ENCODE measurements around the gene PCMTD2. TPM values are rescaled to one million over a fixed set of nuclear protein-coding genes. Genes with fewer than 3 reads are reported as not detected.

PCMTD2 gene
- polyA plus RNA-seq (2013): 80.4 TPM

DNA sequence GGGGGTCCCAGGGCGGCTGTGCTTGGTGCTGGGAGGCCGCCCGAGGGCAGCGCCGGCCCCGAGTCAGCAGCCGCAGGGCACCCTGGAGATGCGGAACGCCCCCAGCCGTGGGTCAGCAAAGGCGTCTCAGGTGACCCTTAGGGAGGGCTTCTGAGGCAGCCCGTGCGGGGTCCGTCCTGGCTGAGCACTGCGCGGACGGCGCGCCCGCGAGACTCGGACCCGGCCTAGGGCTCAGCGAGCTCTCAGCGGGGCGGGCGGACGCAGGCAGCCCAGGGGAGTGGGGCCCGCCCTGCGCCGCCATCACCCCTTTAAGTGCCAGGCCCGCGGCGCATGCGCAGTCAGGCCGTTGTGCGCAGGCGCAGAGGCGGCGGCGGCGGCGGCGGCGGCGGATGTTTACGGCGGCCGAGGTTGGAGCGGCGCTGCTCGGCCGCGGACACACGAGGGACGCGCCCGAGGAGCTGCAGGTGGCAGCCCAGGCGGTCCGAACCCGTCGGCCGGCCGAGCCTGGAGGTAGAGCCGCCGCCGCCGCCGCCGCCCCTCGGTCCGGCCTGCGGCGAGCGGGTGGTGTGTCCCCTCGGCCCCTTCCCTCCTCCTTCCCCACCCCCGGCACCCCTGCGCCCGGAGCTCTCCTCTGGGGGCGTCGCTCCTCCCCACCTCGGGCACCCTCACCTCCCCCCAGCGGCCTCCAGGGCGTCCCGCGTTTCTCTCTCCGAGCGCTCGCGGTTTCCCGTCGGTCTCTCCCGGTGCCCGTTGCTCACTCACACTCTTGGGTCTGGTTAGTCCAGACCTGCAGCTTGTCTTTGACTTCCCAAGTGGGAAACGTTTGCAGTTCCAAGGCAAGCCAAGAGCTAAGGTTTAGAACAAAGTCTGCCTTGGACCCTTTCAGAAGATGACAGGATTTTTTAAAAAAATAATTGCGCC, at the start of gene PCMTD2:
PCMTD2 (plus strand) TSS at position 388 of the 921 bp plus-strand sequence. CDS start 4,218 bp downstream, outside the sequence.
- CTCF ChIA-PET: interaction anchor here (1.2 kb wide), 2 partner anchors 9 to 27 kb away, joined by 3 read pairs; no protein-coding TSS in a partner anchor

GRCh38 chr20:64206614-64207013, 48.9 kb upstream of the PCMTD2 start:
- ChIA-PET POLR2A (no interaction called here), CTCF (no interaction called here)
- no peak overlapping the region for H3K4me3 ChIP-seq (ENCODE audit: control insufficient read depth in 1 of 7, extremely low read depth in 1 of 7, insufficient read depth in 4 of 7, low read depth in 2 of 7, low read length in 6 of 7)
- peaks cover 0 to 7% (median 0%) of the 10 kb centered on the region in 5 experiments for H3K9me3 ChIP-seq (ENCODE audit: control extremely low read depth in 1 of 5, control insufficient read depth in 4 of 5, insufficient read depth in 2 of 5, low read depth in 1 of 5, low read length in 4 of 5)
- whole genome bisulfite sequencing (ENCODE audit: insufficient coverage): 94% methylated on average over 5 of the region's 8 CpGs
- no peak for DNase-seq
- H3K27ac ChIP-seq (ENCODE audit: insufficient read depth in 1 of 2, low read depth in 1 of 2, low read length in 2 of 2, poor library complexity in 1 of 2, severe bottlenecking in 2 of 2): no peak overlapping the region
- H3K4me1 ChIP-seq (ENCODE audit: control extremely low read depth in 1 of 4, control insufficient read depth in 4 of 4, insufficient read depth in 4 of 4, low read length in 3 of 4): no peaks in the 10 kb centered on the region
- H3K36me3 ChIP-seq (ENCODE audit: control insufficient read depth in 4 of 4, insufficient read depth in 4 of 4, low read length in 3 of 4): no peaks in the 10 kb centered on the region
- no peaks in the 10 kb centered on the region for H3K27me3 ChIP-seq (replicated peaks in 2 of 5; ENCODE audit: control insufficient read depth in 4 of 5, insufficient read depth in 5 of 5, low read length in 4 of 5)

More for the DNA sequence above, at the start of gene PCMTD2:
- POLR2A ChIA-PET: no interaction called here
- 0% methylated on average over 69 of the region's 96 CpGs for WGBS (ENCODE audit: insufficient coverage)
- Histone ChIP-seq H3K4me3 (ENCODE audit: control insufficient read depth in 1 of 7, extremely low read depth in 1 of 7, insufficient read depth in 4 of 7, low read depth in 2 of 7, low read length in 6 of 7) (peak within 1 kb of the TSS; percentile 60 to 90 (median 81)), H3K27me3 (replicated peaks in 2 of 5; ENCODE audit: control insufficient read depth in 4 of 5, insufficient read depth in 5 of 5, low read length in 4 of 5) (peaks cover 0 to 5% (median 0%) of the 10 kb centered on the region in 5 experiments), H3K27ac (ENCODE audit: insufficient read depth in 1 of 2, low read depth in 1 of 2, low read length in 2 of 2, poor library complexity in 1 of 2, severe bottlenecking in 2 of 2) (peak within 1 kb of the TSS; percentile 4 to 73), H3K4me1 (ENCODE audit: control extremely low read depth in 1 of 4, control insufficient read depth in 4 of 4, insufficient read depth in 4 of 4, low read length in 3 of 4) (peaks cover 4 to 27% (median 19%) of the 10 kb centered on the region in 4 experiments), H3K9me3 (ENCODE audit: control extremely low read depth in 1 of 5, control insufficient read depth in 4 of 5, insufficient read depth in 2 of 5, low read depth in 1 of 5, low read length in 4 of 5) (no peaks in the 10 kb centered on the region), H3K36me3 (ENCODE audit: control insufficient read depth in 4 of 4, insufficient read depth in 4 of 4, low read length in 3 of 4) (peaks cover 0 to 5% (median 0%) of the 10 kb centered on the region in 4 experiments)
- DNase-seq: peak; percentile 70 to 89 (median 84)

GRCh38 chr20:64207641-64208590, 47.6 kb upstream of the PCMTD2 start:
- Histone ChIP-seq H3K27ac (ENCODE audit: insufficient read depth in 1 of 2, low read depth in 1 of 2, low read length in 2 of 2, poor library complexity in 1 of 2, severe bottlenecking in 2 of 2) (no peak overlapping the region), H3K4me1 (ENCODE audit: control extremely low read depth in 1 of 4, control insufficient read depth in 4 of 4, insufficient read depth in 4 of 4, low read length in 3 of 4) (no peaks in the 10 kb centered on the region), H3K27me3 (replicated peaks in 2 of 5; ENCODE audit: control insufficient read depth in 4 of 5, insufficient read depth in 5 of 5, low read length in 4 of 5) (no peaks in the 10 kb centered on the region), H3K9me3 (ENCODE audit: control extremely low read depth in 1 of 5, control insufficient read depth in 4 of 5, insufficient read depth in 2 of 5, low read depth in 1 of 5, low read length in 4 of 5) (no peaks in the 10 kb centered on the region), H3K36me3 (ENCODE audit: control insufficient read depth in 4 of 4, insufficient read depth in 4 of 4, low read length in 3 of 4) (no peaks in the 10 kb centered on the region), H3K4me3 (ENCODE audit: control insufficient read depth in 1 of 7, extremely low read depth in 1 of 7, insufficient read depth in 4 of 7, low read depth in 2 of 7, low read length in 6 of 7) (no peak overlapping the region)
- CTCF ChIA-PET: no interaction called here
- WGBS (ENCODE audit: insufficient coverage): 98% methylated on average over 19 of the region's 25 CpGs
- POLR2A ChIA-PET: no interaction called here
- no peak for DNase-seq

DNA sequence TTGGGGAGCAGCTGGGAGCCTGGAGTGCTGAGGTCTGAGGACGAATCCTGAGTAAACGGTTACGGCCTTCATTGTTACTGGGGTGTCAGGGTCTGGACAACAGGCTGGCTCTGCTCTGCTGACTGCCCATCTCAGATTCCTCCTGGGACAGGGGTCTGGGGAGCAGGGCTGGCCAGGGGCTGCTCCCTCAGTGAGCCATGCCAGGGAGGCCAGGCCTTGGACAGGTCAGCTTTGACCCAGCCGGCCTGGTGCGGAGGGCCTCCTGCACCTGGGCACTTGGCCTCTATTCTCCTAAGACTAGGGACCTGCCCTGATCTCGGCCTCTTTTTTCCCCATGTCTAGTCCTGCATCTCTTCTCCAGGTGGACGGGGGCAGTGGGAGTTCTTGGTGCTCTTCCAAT, 46.4 kb upstream of the PCMTD2 start:
- ChIA-PET CTCF (no interaction called here), POLR2A (no interaction called here)
- no peak overlapping the region for H3K4me3 ChIP-seq (ENCODE audit: control insufficient read depth in 1 of 7, extremely low read depth in 1 of 7, insufficient read depth in 4 of 7, low read depth in 2 of 7, low read length in 6 of 7)

DNA sequence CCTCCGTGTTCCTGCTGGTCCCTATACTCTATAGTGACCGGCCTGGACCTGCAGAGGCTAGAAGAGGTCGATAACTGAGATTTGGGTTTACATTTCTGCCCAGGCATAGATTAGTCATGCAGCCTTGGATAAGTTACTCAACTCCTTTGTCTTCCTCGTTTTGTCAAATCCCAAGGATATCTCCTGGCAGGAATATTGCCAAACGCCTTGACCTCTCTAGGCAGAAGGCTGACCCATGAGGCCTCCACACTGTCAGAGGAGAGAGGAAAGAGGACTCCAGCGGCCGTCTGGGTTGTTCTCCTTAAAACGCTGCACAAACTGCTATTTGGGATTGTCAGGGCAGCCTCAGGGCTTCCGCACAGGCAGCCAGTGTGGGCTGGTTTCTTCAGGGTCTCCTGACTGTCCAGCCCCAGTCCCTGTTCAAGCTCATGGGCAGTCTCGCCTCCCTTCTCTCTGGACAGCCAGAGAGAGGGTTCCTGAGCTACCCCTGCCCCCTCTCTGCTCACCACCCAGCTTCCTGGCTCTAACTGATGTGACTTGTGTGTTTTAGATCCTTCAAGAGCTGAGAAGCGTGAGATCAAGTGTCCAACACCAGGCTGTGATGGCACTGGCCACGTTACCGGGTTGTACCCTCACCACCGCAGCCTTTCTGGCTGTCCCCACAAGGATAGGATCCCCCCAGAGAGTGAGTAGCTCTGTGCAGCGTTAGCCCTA, 44.7 kb upstream of the PCMTD2 start:
- POLR2A ChIA-PET: no interaction called here
- no peak for DNase-seq
- Histone ChIP-seq H3K4me1 (ENCODE audit: control extremely low read depth in 1 of 4, control insufficient read depth in 4 of 4, insufficient read depth in 4 of 4, low read length in 3 of 4) (peaks cover 0 to 11% (median 3%) of the 10 kb centered on the region in 4 experiments), H3K9me3 (ENCODE audit: control extremely low read depth in 1 of 5, control insufficient read depth in 4 of 5, insufficient read depth in 2 of 5, low read depth in 1 of 5, low read length in 4 of 5) (no peaks in the 10 kb centered on the region), H3K27me3 (replicated peaks in 2 of 5; ENCODE audit: control insufficient read depth in 4 of 5, insufficient read depth in 5 of 5, low read length in 4 of 5) (no peaks in the 10 kb centered on the region), H3K36me3 (ENCODE audit: control insufficient read depth in 4 of 4, insufficient read depth in 4 of 4, low read length in 3 of 4) (no peaks in the 10 kb centered on the region), H3K27ac (ENCODE audit: insufficient read depth in 1 of 2, low read depth in 1 of 2, low read length in 2 of 2, poor library complexity in 1 of 2, severe bottlenecking in 2 of 2) (no peak overlapping the region), H3K4me3 (ENCODE audit: control insufficient read depth in 1 of 7, extremely low read depth in 1 of 7, insufficient read depth in 4 of 7, low read depth in 2 of 7, low read length in 6 of 7) (no peak overlapping the region)
- CTCF ChIA-PET: no interaction called here
- WGBS (ENCODE audit: insufficient coverage): 97% methylated on average over 14 of the region's 15 CpGs

More for the DNA sequence above, 46.4 kb upstream of the PCMTD2 start:
- 98% methylated on average over 6 of the region's 7 CpGs for whole genome bisulfite sequencing (ENCODE audit: insufficient coverage)
- H3K27me3 ChIP-seq (replicated peaks in 2 of 5; ENCODE audit: control insufficient read depth in 4 of 5, insufficient read depth in 5 of 5, low read length in 4 of 5): no peaks in the 10 kb centered on the region
- no peaks in the 10 kb centered on the region for H3K36me3 ChIP-seq (ENCODE audit: control insufficient read depth in 4 of 4, insufficient read depth in 4 of 4, low read length in 3 of 4)
- no peaks in the 10 kb centered on the region for H3K9me3 ChIP-seq (ENCODE audit: control extremely low read depth in 1 of 5, control insufficient read depth in 4 of 5, insufficient read depth in 2 of 5, low read depth in 1 of 5, low read length in 4 of 5)
- H3K4me1 ChIP-seq (ENCODE audit: control extremely low read depth in 1 of 4, control insufficient read depth in 4 of 4, insufficient read depth in 4 of 4, low read length in 3 of 4): no peaks in the 10 kb centered on the region
- no peak overlapping the region for H3K27ac ChIP-seq (ENCODE audit: insufficient read depth in 1 of 2, low read depth in 1 of 2, low read length in 2 of 2, poor library complexity in 1 of 2, severe bottlenecking in 2 of 2)
- DNase-seq: no peak

DNA sequence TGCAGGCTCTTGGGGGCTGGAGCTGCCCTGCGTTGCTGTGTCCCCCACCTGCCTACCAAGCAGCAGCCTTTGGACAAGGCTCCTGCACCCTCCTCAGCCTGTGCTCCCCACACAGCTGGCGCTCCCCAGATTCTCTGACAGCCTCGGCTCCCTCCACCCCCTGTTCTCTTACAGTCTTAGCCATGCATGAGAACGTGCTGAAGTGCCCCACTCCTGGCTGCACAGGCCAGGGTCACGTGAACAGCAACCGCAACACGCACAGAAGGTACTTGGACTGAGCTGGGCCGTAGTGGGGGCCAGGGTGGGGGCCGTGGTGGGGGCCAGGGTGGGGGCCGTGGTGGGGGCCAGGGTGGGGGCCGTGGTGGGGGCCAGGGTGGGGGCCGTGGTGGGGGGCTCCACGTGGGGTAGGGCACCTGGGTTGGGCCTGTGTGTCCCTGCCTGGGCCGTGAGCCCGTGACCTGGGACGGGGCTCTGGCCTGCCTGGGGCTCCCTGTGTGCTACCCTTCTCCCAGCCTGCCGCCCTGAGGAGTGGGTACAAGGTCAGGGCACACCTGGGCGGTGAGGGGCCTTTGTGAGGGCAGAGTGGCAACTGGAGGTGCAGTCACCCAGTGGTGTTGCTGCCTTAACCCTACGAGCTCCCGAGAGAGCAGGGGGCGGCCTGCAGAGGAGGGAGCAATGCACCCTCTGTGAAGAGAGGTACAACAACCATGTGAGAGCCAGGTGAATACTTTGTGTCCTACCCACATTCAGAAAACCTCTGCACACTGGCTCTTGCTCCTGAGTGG, 43.5 kb upstream of the PCMTD2 start:
- Histone ChIP-seq H3K4me1 (ENCODE audit: control extremely low read depth in 1 of 4, control insufficient read depth in 4 of 4, insufficient read depth in 4 of 4, low read length in 3 of 4) (peaks cover 0 to 11% (median 3%) of the 10 kb centered on the region in 4 experiments), H3K27ac (ENCODE audit: insufficient read depth in 1 of 2, low read depth in 1 of 2, low read length in 2 of 2, poor library complexity in 1 of 2, severe bottlenecking in 2 of 2) (no peak overlapping the region), H3K36me3 (ENCODE audit: control insufficient read depth in 4 of 4, insufficient read depth in 4 of 4, low read length in 3 of 4) (no peaks in the 10 kb centered on the region), H3K27me3 (replicated peaks in 2 of 5; ENCODE audit: control insufficient read depth in 4 of 5, insufficient read depth in 5 of 5, low read length in 4 of 5) (no peaks in the 10 kb centered on the region), H3K9me3 (ENCODE audit: control extremely low read depth in 1 of 5, control insufficient read depth in 4 of 5, insufficient read depth in 2 of 5, low read depth in 1 of 5, low read length in 4 of 5) (no peaks in the 10 kb centered on the region), H3K4me3 (ENCODE audit: control insufficient read depth in 1 of 7, extremely low read depth in 1 of 7, insufficient read depth in 4 of 7, low read depth in 2 of 7, low read length in 6 of 7) (no peak overlapping the region)
- 95% methylated on average over 17 of the region's 21 CpGs for WGBS (ENCODE audit: insufficient coverage)
- DNase-seq: no peak
- ChIA-PET POLR2A (no interaction called here), CTCF (no interaction called here)

All from common myeloid progenitor, CD34-positive (primary cell).